Measurements from ENCODE around the gene NHLRC4. TPM values are rescaled to one million over a fixed set of nuclear protein-coding genes. Genes with fewer than 3 reads are reported as not detected.
A peak's percentile ranks its signal among the peaks of the same experiment; 100 is the strongest.

Gene NHLRC4
- total RNA-seq, 2 donors from 2014 or later: 1.1 TPM

DNA sequence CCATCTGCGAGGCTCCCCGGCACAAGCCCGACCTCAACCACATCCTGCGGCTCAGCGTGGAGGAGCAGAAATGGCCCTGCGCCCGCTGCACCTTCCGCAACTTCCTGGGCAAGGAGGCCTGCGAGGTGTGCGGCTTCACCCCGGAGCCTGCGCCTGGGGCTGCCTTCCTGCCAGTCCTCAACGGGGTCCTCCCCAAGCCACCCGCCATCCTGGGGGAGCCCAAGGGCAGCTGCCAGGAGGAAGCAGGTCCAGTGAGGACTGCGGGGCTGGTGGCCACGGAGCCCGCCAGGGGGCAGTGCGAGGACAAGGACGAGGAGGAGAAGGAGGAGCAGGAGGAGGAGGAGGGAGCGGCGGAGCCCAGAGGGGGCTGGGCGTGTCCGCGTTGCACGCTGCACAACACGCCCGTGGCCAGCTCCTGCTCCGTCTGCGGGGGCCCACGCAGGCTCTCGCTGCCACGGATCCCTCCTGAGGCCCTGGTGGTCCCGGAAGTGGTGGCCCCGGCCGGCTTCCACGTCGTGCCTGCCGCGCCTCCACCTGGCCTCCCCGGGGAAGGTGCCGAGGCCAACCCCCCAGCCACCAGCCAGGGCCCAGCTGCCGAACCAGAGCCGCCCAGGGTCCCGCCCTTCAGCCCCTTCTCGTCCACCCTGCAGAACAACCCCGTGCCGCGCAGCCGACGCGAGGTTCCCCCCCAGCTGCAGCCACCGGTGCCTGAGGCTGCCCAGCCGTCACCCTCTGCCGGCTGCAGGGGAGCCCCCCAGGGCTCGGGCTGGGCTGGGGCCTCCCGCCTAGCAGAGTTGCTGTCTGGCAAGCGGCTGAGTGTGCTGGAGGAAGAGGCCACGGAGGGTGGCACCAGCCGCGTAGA, 19.7 kb upstream of the NHLRC4 start:
- Mint-ChIP-seq H3K27me3 (ENCODE audit: insufficient read depth) (no peaks in the 10 kb centered on the region), H3K36me3 (ENCODE audit: low read depth) (peaks cover 7% of the 10 kb centered on the region), H3K4me3 (no peak overlapping the region), H3K9me3 (no peaks in the 10 kb centered on the region), H3K4me1 (no peaks in the 10 kb centered on the region), H3K27ac (no peak overlapping the region)
- 88 to 90% methylated on average over 37 to 60 of the region's 60 CpGs for WGBS, 2 experiments (ENCODE audit: insufficient coverage in 1 of 2, insufficient read length in 1 of 2)
- H3K9ac ChIP-seq (ENCODE audit: extremely low read depth, low read length, poor library complexity, severe bottlenecking): no peak overlapping the region
- TF ChIP-seq CTCF (conservative IDR thresholded peaks at IDR 0.05): peak; percentile 71
- no peaks in the 10 kb centered on the region for H3K9me3 ChIP-seq (ENCODE audit: control insufficient read depth, low read length)
- no peaks in the 10 kb centered on the region for H3K27me3 ChIP-seq (ENCODE audit: control insufficient read depth, insufficient read depth, low read length, poor library complexity, severe bottlenecking)
- no peak overlapping the region for H3K4me3 ChIP-seq (ENCODE audit: low read length)
- no peaks in the 10 kb centered on the region for H3K36me3 ChIP-seq (ENCODE audit: control insufficient read depth, insufficient read depth, low read length)
- DNase-seq: peak; percentile 87
- no peak overlapping the region for H3K27ac ChIP-seq (ENCODE audit: low read depth, low read length)
- no peaks in the 10 kb centered on the region for H3K4me1 ChIP-seq (ENCODE audit: control insufficient read depth, insufficient read depth, low read length)

- no peak overlapping the region for H3K27ac Mint-ChIP-seq
Measured at GRCh38 chr16:548586-548985, 18.2 kb upstream of the NHLRC4 start.

GRCh38 chr16:549544-550263, 17.1 kb upstream of the NHLRC4 start:
- Mint-ChIP-seq H3K9me3 (no peaks in the 10 kb centered on the region), H3K27me3 (ENCODE audit: insufficient read depth) (no peaks in the 10 kb centered on the region), H3K4me1 (no peaks in the 10 kb centered on the region), H3K4me3 (no peak overlapping the region), H3K36me3 (ENCODE audit: low read depth) (peaks cover 9% of the 10 kb centered on the region), H3K27ac (no peak overlapping the region)
- Histone ChIP-seq H3K27me3 (ENCODE audit: control insufficient read depth, insufficient read depth, low read length, poor library complexity, severe bottlenecking) (no peaks in the 10 kb centered on the region), H3K9ac (ENCODE audit: extremely low read depth, low read length, poor library complexity, severe bottlenecking) (no peak overlapping the region), H3K4me3 (ENCODE audit: low read length) (no peak overlapping the region), H3K27ac (ENCODE audit: low read depth, low read length) (no peak overlapping the region), H3K36me3 (ENCODE audit: control insufficient read depth, insufficient read depth, low read length) (no peaks in the 10 kb centered on the region), H3K9me3 (ENCODE audit: control insufficient read depth, low read length) (no peaks in the 10 kb centered on the region), H3K4me1 (ENCODE audit: control insufficient read depth, insufficient read depth, low read length) (no peaks in the 10 kb centered on the region)
- TF ChIP-seq CTCF (conservative IDR thresholded peaks at IDR 0.05): peak; percentile 67
- WGBS, 2 experiments (ENCODE audit: insufficient coverage in 1 of 2, insufficient read length in 1 of 2): 96% methylated on average over 32 to 54 of the region's 54 CpGs
- peak; percentile 81 for DNase-seq

More at GRCh38 chr16:548586-548985, 18.2 kb upstream of the NHLRC4 start:
- H3K9ac ChIP-seq (ENCODE audit: extremely low read depth, low read length, poor library complexity, severe bottlenecking): no peak overlapping the region
- H3K27ac ChIP-seq (ENCODE audit: low read depth, low read length): no peak overlapping the region
- Mint-ChIP-seq H3K36me3 (ENCODE audit: low read depth) (peaks cover 6% of the 10 kb centered on the region), H3K4me1 (no peaks in the 10 kb centered on the region), H3K9me3 (no peaks in the 10 kb centered on the region), H3K27me3 (ENCODE audit: insufficient read depth) (no peaks in the 10 kb centered on the region), H3K4me3 (no peak overlapping the region)
- H3K9me3 ChIP-seq (ENCODE audit: control insufficient read depth, low read length): no peaks in the 10 kb centered on the region
- 97% methylated on average over 17 to 21 of the region's 21 CpGs for WGBS, 2 experiments (ENCODE audit: insufficient coverage in 1 of 2, insufficient read length in 1 of 2)
- H3K27me3 ChIP-seq (ENCODE audit: control insufficient read depth, insufficient read depth, low read length, poor library complexity, severe bottlenecking): no peaks in the 10 kb centered on the region
- H3K4me1 ChIP-seq (ENCODE audit: control insufficient read depth, insufficient read depth, low read length): no peaks in the 10 kb centered on the region
- TF ChIP-seq CTCF (conservative IDR thresholded peaks at IDR 0.05): no peak
- no peak overlapping the region for H3K4me3 ChIP-seq (ENCODE audit: low read length)
- no peaks in the 10 kb centered on the region for H3K36me3 ChIP-seq (ENCODE audit: control insufficient read depth, insufficient read depth, low read length)
- DNase-seq: no peak
